H1 (cell line): ENCODE results near the gene CACNB2. TPM values are rescaled to one million over a fixed set of nuclear protein-coding genes. Genes with fewer than 3 reads are reported as not detected.

Source experiments
- CTCF ChIA-PET: fragments of 300-600 bp; sonication (Branson Sonifier 250); formaldehyde crosslinking; loops from one replicate; lab custom pipeline; 2021; ENCODE audit not compliant: partially characterized antibody; lab: Charles Lee
- POLR2A ChIA-PET: fragments of 300-600 bp; sonication (Branson Sonifier 250); formaldehyde crosslinking; loops from one replicate; lab custom pipeline; 2021; ENCODE audit warnings: inconsistent platforms; ENCODE audit not compliant: partially characterized antibody; lab: Charles Lee
- DNase-seq, 2 experiments: peaks; one replicate each; pipeline versions ENCODE4 v3.0.0 to v3.0.0-alpha.2; 2010 to 2022; ENCODE audit warnings: low spot score in 2 of 2, low read depth in 1 of 2, mixed read lengths in 1 of 2
- FAIRE-seq: peaks from 2 replicates; lab custom pipeline; 2011; peaks lifted over from hg19 to GRCh38; lab: Jason Lieb, UNC
- H2AFZ ChIP-seq: 2 replicates; pipeline ENCODE4 v1.8.1; 2012; ENCODE audit warnings: low read length, inconsistent platforms
- H2AK5ac ChIP-seq: 2 replicates; pipeline ENCODE4 v1.6.1; 2013; ENCODE audit warnings: low read depth, low read length
- H2BK120ac ChIP-seq: replicated peaks from 2 replicates; pipeline ENCODE3; 2013; ENCODE audit warnings: low read depth, low read length, inconsistent platforms
- H2BK12ac ChIP-seq: 2 replicates; pipeline ENCODE4 v1.6.1; 2013; ENCODE audit warnings: low read depth, low read length
- H2BK15ac ChIP-seq: 2 replicates; pipeline ENCODE4 v1.6.1; 2013; ENCODE audit warnings: low read length
- H2BK20ac ChIP-seq: 2 replicates; pipeline ENCODE4 v1.6.1; 2013; ENCODE audit warnings: low read length
- H2BK5ac ChIP-seq: 2 replicates; pipeline ENCODE4 v1.6.1; 2013; ENCODE audit warnings: low read depth, low read length
- H3K14ac ChIP-seq: 2 replicates; pipeline ENCODE4 v1.6.1; 2013; ENCODE audit warnings: inconsistent platforms; ENCODE audit not compliant: insufficient read length
- H3K18ac ChIP-seq: 2 replicates; pipeline ENCODE4 v1.6.1; 2013; ENCODE audit warnings: low read length; ENCODE audit errors: extremely low read depth
- H3K23ac ChIP-seq: 2 replicates; pipeline ENCODE4 v1.6.1; 2013; ENCODE audit warnings: inconsistent platforms; ENCODE audit not compliant: insufficient read length
- H3K23me2 ChIP-seq: 2 replicates; pipeline ENCODE4 v1.6.1; 2013; ENCODE audit warnings: low read depth, low read length
- H3K27ac ChIP-seq: 2 replicates; pipeline ENCODE4 v1.6.1; 2011; ENCODE audit warnings: low read depth, low read length, inconsistent platforms
- H3K27me3 ChIP-seq, 4 experiments: replicated peaks in 1 of 4; 1 replicate in 1 of 4; 2 replicates in 3 of 4; pipeline versions ENCODE4 v1.6.1 to v1.8.1; 2011 to 2013; ENCODE audit warnings: low read length in 3 of 4, mild to moderate bottlenecking in 3 of 4, inconsistent platforms in 2 of 4, mixed read lengths in 2 of 4, moderate library complexity in 1 of 4; ENCODE audit not compliant: control insufficient read depth in 3 of 4, insufficient read depth in 3 of 4; ENCODE audit errors: extremely low read depth in 1 of 4
- H3K36me3 ChIP-seq, 4 experiments: 2 replicates each; pipeline versions ENCODE4 v1.6.1 to v1.8.1; 2011 to 2013; ENCODE audit warnings: mild to moderate bottlenecking in 4 of 4, low read length in 3 of 4, moderate library complexity in 2 of 4, control low read depth in 1 of 4, inconsistent platforms in 1 of 4; ENCODE audit not compliant: insufficient read depth in 4 of 4, control insufficient read depth in 2 of 4
- H3K4ac ChIP-seq: replicated peaks from 2 replicates; pipeline ENCODE3; 2013; ENCODE audit warnings: low read length, low read depth, mixed read lengths, inconsistent platforms; ENCODE audit not compliant: insufficient read length
- H3K4me1 ChIP-seq, 4 experiments: replicated peaks in 1 of 4; 1 replicate in 1 of 4; 2 replicates in 3 of 4; pipeline versions ENCODE4 v1.6.1 to v1.8.1; 2011 to 2013; ENCODE audit warnings: low read length in 3 of 4, inconsistent platforms in 2 of 4, mixed read lengths in 1 of 4; ENCODE audit not compliant: insufficient read depth in 4 of 4, control insufficient read depth in 3 of 4
- H3K4me2 ChIP-seq, 2 experiments: 2 replicates each; pipeline versions ENCODE4 v1.6.1 to v1.8.1; 2011 to 2013; ENCODE audit warnings: low read depth in 2 of 2, low read length in 2 of 2, control low read depth in 1 of 2, inconsistent platforms in 1 of 2, mild to moderate bottlenecking in 1 of 2; ENCODE audit not compliant: insufficient read depth in 1 of 2
- H3K4me3 ChIP-seq, 4 experiments: fragments of 200-600, 300-600 bp in 1 of 4; sonication (generic), shearing (Covaris generic), sonication (Bioruptor Twin) in 1 of 4; 2 replicates each; pipeline versions ENCODE4 v1.5.1 to v1.8.1; 2011 to 2016; ENCODE audit warnings: low read length in 4 of 4, low read depth in 3 of 4, control low read depth in 2 of 4, inconsistent platforms in 2 of 4, mild to moderate bottlenecking in 2 of 4, mixed read lengths in 1 of 4, moderate library complexity in 1 of 4; ENCODE audit not compliant: insufficient read depth in 2 of 4; ENCODE audit errors: extremely low read depth in 1 of 4
- H3K56ac ChIP-seq: replicated peaks from 2 replicates; pipeline ENCODE3; 2013; ENCODE audit warnings: low read depth, mild to moderate bottlenecking, mixed read lengths, low read length, inconsistent platforms; ENCODE audit not compliant: insufficient read length
- H3K79me1 ChIP-seq: 2 replicates; pipeline ENCODE4 v1.6.1; 2013; ENCODE audit warnings: low read depth, low read length, control low read depth
- H3K79me2 ChIP-seq, 2 experiments: 2 replicates each; pipeline versions ENCODE4 v1.6.1 to v1.8.1; 2012 to 2013; ENCODE audit warnings: low read length in 2 of 2, mild to moderate bottlenecking in 2 of 2, inconsistent platforms in 1 of 2; ENCODE audit not compliant: insufficient read depth in 2 of 2, control insufficient read depth in 1 of 2
- H3K9ac ChIP-seq, 4 experiments: replicated peaks in 1 of 4; 1 replicate in 1 of 4; 2 replicates in 3 of 4; pipeline versions ENCODE4 v1.6.1 to v1.8.1; 2011 to 2013; ENCODE audit warnings: low read depth in 3 of 4, low read length in 3 of 4, control low read depth in 2 of 4, mild to moderate bottlenecking in 2 of 4, moderate library complexity in 2 of 4, inconsistent platforms in 1 of 4; ENCODE audit errors: extremely low read depth in 1 of 4
- H3K9me3 ChIP-seq, 2 experiments: 2 replicates each; pipeline versions ENCODE4 v1.6.1 to v1.8.1; 2012 to 2013; ENCODE audit warnings: mild to moderate bottlenecking in 2 of 2, moderate library complexity in 2 of 2, control low read depth in 1 of 2, inconsistent platforms in 1 of 2, low read depth in 1 of 2, low read length in 1 of 2, mixed read lengths in 1 of 2; ENCODE audit not compliant: insufficient read depth in 2 of 2
- H4K20me1 ChIP-seq, 2 experiments: replicated peaks in 1 of 2; 2 replicates each; pipeline versions ENCODE3 to v1.8.1; 2011 to 2013; ENCODE audit warnings: inconsistent platforms in 2 of 2, low read length in 2 of 2, mild to moderate bottlenecking in 1 of 2; ENCODE audit not compliant: insufficient read depth in 2 of 2, control insufficient read depth in 1 of 2
- H4K5ac ChIP-seq: 2 replicates; pipeline ENCODE4 v1.6.1; 2013; ENCODE audit warnings: low read length, low read depth, mixed read lengths, inconsistent platforms; ENCODE audit not compliant: insufficient read length
- H4K8ac ChIP-seq: 2 replicates; pipeline ENCODE4 v1.8.0; 2013; ENCODE audit warnings: mild to moderate bottlenecking, moderate library complexity, low read length, inconsistent platforms; ENCODE audit not compliant: insufficient read depth; ENCODE audit errors: extremely low read depth
- H4K91ac ChIP-seq: replicated peaks from 2 replicates; pipeline ENCODE3; 2013; ENCODE audit warnings: low read length, mixed read lengths, inconsistent platforms; ENCODE audit not compliant: insufficient read length
- ATF2 ChIP-seq: IDR thresholded peaks from 2 replicates; pipeline ENCODE4 v1.6.1; 2012; ENCODE audit warnings: low read length, inconsistent platforms
- E2F6 ChIP-seq: IDR thresholded peaks from 2 replicates; pipeline ENCODE4 v1.6.1; 2012; ENCODE audit warnings: inconsistent platforms
- KDM4A ChIP-seq: IDR thresholded peaks from one replicate; pipeline ENCODE4 v1.7.1; 2012; ENCODE audit warnings: low read depth, mild to moderate bottlenecking, moderate library complexity, low read length, inconsistent platforms; ENCODE audit not compliant: severe bottlenecking
- PHF8 ChIP-seq: fragments of 200-600 bp; sonication (generic); conservative IDR thresholded peaks from 2 replicates; pipeline ENCODE4 v1.7.1; 2012; ENCODE audit warnings: low read depth, mild to moderate bottlenecking, inconsistent platforms, low read length, moderate library complexity
- SIX5 ChIP-seq: IDR thresholded peaks from 2 replicates; pipeline ENCODE4 v1.6.1; 2011; ENCODE audit warnings: mild to moderate bottlenecking, low read depth, low read length
- SP2 ChIP-seq: IDR thresholded peaks from 2 replicates; pipeline ENCODE4 v1.6.1; 2012; ENCODE audit warnings: mild to moderate bottlenecking, low read length, inconsistent platforms
- TAF1 ChIP-seq: IDR thresholded peaks from 2 replicates; pipeline ENCODE4 v1.6.1; 2011; ENCODE audit warnings: mild to moderate bottlenecking, low read depth, low read length
- TEAD4 ChIP-seq: IDR thresholded peaks from 2 replicates; pipeline ENCODE4 v1.6.1; 2012; ENCODE audit warnings: low read depth, low read length, inconsistent platforms, mixed read lengths
- YY1 ChIP-seq: IDR thresholded peaks from 2 replicates; pipeline ENCODE4 v1.6.1; 2011; ENCODE audit warnings: low read depth, mild to moderate bottlenecking, low read length
- ZNF274 ChIP-seq: IDR thresholded peaks from 2 replicates; pipeline ENCODE4 v1.7.0; 2012; ENCODE audit warnings: low read length, borderline replicate concordance; ENCODE audit errors: extremely low read depth
- WGBS, 2 experiments: shearing (Covaris generic) in 1 of 2; methylation state at CpG; one replicate each; pipeline versions ENCODE4 v1.1.6 to v1.1.7; 2013 to 2015; ENCODE audit warnings: low lambda C conversion rate in 2 of 2, mixed read lengths in 2 of 2, inconsistent platforms in 1 of 2, low coverage in 1 of 2, missing lambda C conversion rate in 1 of 2; ENCODE audit not compliant: insufficient replicate concordance in 2 of 2, insufficient coverage in 1 of 2, insufficient read length in 1 of 2; ENCODE audit errors: extremely low coverage in 1 of 2, missing lambda C conversion rate in 1 of 2; 5-methylcytosine and 5-hydroxymethylcytosine counted together
- polyA plus RNA-seq, 7 experiments: library from polyadenylated mRNA; depleted of rRNA in 3 of 7; stranded (reverse) in 5 of 7; unstranded in 2 of 7; fragments of >200 nt in 5 of 7; fragments of 200-250 nt in 2 of 7; gene quantifications; 1 replicate in 5 of 7; 2 replicates in 1 of 7; 4 replicates in 1 of 7; pipeline versions ENCODE4 v1.2.1 to v1.2.3, GENCODE V29; 2011 to 2013; ENCODE audit warnings: missing spikeins in 2 of 7, mixed read lengths in 2 of 7
- total RNA-seq: library from RNA; stranded (reverse); fragmentation: NEBNext Ultra II Directional; extraction: Animal tissue kit (Norgen Biotek cat#: 25700); gene quantifications from 2 replicates; pipeline ENCODE4 v1.2.1, GENCODE V29; 2021

Gene CACNB2
- total and polyA plus RNA-seq, 2 of the 8 experiments (the other 6 are each of a cell fraction or from before 2014, with no cell fraction given) = 2.4 to 3.2 TPM

GRCh38 chr10:18313626-18314025, 173.4 kb downstream of the CACNB2 start:
- no peak overlapping the region for H3K4me3 ChIP-seq
- no peak overlapping the region for H2BK5ac ChIP-seq
- no peak overlapping the region for H3K9ac ChIP-seq

More at GRCh38 chr10:18313626-18314025, 173.4 kb downstream of the CACNB2 start:
- no peaks in the 10 kb centered on the region for H3K79me1 ChIP-seq
- no peak overlapping the region for H4K5ac ChIP-seq
- H2BK120ac ChIP-seq = no peak overlapping the region
- no peak overlapping the region for H2AFZ ChIP-seq
- TF ChIP-seq ATF2 = no peak
- no peak for TF ChIP-seq SIX5
- TF ChIP-seq KDM4A = no peak
- TF ChIP-seq YY1 = no peak
- no peak for TF ChIP-seq SP2
- TF ChIP-seq TAF1 = no peak
- TF ChIP-seq PHF8 = no peak
- no peak for TF ChIP-seq ZNF274
- no peak for TF ChIP-seq TEAD4
- no peak for TF ChIP-seq E2F6
- H3K4ac ChIP-seq = no peak overlapping the region
- no peak overlapping the region for H4K8ac ChIP-seq
- no peak overlapping the region for H3K14ac ChIP-seq
- no peak overlapping the region for H2BK15ac ChIP-seq
- no peaks in the 10 kb centered on the region for H3K4me1 ChIP-seq
- no peaks in the 10 kb centered on the region for H3K23me2 ChIP-seq
- 97% methylated on average over 6 of the region's 6 CpGs; no CpG with 5 or more reads in 1 of the 2 experiments for WGBS, 2 experiments
- no peak overlapping the region for H2BK20ac ChIP-seq
- no peak overlapping the region for H2BK12ac ChIP-seq
- no peak overlapping the region for H3K56ac ChIP-seq
- H3K18ac ChIP-seq = no peak overlapping the region
- H3K27me3 ChIP-seq = no peaks in the 10 kb centered on the region
- H3K9me3 ChIP-seq = no peaks in the 10 kb centered on the region
- no peak overlapping the region for H4K91ac ChIP-seq
- H3K4me2 ChIP-seq = no peak overlapping the region
- no peak for FAIRE-seq
- no peak overlapping the region for H3K27ac ChIP-seq
- no peaks in the 10 kb centered on the region for H3K79me2 ChIP-seq
- no peak overlapping the region for H2AK5ac ChIP-seq
- ChIA-PET POLR2A (interaction anchor here (0.5 kb wide), 1 partner anchor 1582 kb away, joined by 3 read pairs; no protein-coding TSS in a partner anchor), CTCF (interaction anchor here (0.6 to 1.9 kb wide), 9 partner anchors 9 to 556 kb away, joined by 3 to 7 read pairs (median 3); no protein-coding TSS in a partner anchor)
- no peak for DNase-seq
- no peak overlapping the region for H3K23ac ChIP-seq
- H3K36me3 ChIP-seq = no peaks in the 10 kb centered on the region
- H4K20me1 ChIP-seq = no peaks in the 10 kb centered on the region
